ENCODE measurements around the gene PPFIBP2.

PPFIBP2 gene

DNA sequence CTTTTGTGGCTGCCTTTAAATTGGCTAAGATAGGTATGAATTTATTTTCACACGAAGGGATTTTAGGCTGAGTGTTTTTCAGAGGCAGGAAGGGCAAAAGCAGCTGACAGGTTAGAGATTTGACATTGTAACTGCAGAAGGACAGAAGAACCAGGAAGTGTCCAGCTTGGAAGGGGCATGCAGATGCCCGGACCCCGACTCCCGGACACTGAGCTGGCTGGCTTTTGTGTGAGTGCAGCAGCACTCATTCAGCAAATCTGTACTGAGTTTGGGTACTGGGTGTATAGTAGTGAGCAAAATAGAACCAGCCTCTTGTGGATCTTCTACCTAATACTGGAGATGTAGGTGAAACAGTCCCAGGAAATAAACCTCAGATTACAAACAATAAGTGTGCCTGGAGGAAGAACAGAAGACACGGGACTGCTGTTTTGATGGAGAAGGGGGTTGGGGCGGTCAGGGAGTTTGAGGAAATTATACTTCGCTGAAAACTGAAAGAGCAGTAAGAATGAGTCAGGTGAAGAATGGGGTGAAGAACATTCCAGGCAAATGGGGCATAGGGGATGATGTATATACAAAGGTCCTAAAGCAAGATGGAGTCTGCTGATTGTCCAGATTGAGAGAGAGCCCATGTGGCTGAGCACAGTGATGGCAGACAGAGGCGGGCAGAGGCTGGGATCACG lies 64.6 kb downstream of the PPFIBP2 start:
- CTCF ChIA-PET = interaction anchor here (0.9 kb wide), 1 partner anchor 14 kb away, joined by 3 read pairs; no protein-coding TSS in a partner anchor
- Histone ChIP-seq H3K36me3 (ENCODE audit: control insufficient read depth in 2 of 2, insufficient read depth in 1 of 2, low read length in 2 of 2) (no peaks in the 10 kb centered on the region), H3K4me1 (ENCODE audit: control insufficient read depth, insufficient read depth, low read length) (no peaks in the 10 kb centered on the region), H3K27ac (ENCODE audit: extremely low read depth, low read depth, low read length) (no peak overlapping the region), H3K9me3 (ENCODE audit: control insufficient read depth, insufficient read depth, low read depth, low read length) (no peaks in the 10 kb centered on the region), H3K4me3 (ENCODE audit: low read depth, low read length) (no peak overlapping the region)
- no peak for TF ChIP-seq ZXDB (tag by site-specific recombination; IDR thresholded peaks at IDR 0.05)
- no peak for TF ChIP-seq GLIS2 (tag by site-specific recombination; IDR thresholded peaks at IDR 0.05)
- no peak for TF ChIP-seq ZNF266 (tag by site-specific recombination; IDR thresholded peaks at IDR 0.05; ENCODE audit: low read depth)
- TF ChIP-seq, protein P1, sequence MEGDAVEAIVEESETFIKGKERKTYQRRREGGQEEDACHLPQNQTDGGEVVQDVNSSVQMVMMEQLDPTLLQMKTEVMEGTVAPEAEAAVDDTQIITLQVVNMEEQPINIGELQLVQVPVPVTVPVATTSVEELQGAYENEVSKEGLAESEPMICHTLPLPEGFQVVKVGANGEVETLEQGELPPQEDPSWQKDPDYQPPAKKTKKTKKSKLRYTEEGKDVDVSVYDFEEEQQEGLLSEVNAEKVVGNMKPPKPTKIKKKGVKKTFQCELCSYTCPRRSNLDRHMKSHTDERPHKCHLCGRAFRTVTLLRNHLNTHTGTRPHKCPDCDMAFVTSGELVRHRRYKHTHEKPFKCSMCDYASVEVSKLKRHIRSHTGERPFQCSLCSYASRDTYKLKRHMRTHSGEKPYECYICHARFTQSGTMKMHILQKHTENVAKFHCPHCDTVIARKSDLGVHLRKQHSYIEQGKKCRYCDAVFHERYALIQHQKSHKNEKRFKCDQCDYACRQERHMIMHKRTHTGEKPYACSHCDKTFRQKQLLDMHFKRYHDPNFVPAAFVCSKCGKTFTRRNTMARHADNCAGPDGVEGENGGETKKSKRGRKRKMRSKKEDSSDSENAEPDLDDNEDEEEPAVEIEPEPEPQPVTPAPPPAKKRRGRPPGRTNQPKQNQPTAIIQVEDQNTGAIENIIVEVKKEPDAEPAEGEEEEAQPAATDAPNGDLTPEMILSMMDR (tag by site-specific recombination; IDR thresholded peaks at IDR 0.05) = no peak
- no peak for TF ChIP-seq ZNF558 (tag by site-specific recombination; IDR thresholded peaks at IDR 0.05)
- TF ChIP-seq, protein P2, sequence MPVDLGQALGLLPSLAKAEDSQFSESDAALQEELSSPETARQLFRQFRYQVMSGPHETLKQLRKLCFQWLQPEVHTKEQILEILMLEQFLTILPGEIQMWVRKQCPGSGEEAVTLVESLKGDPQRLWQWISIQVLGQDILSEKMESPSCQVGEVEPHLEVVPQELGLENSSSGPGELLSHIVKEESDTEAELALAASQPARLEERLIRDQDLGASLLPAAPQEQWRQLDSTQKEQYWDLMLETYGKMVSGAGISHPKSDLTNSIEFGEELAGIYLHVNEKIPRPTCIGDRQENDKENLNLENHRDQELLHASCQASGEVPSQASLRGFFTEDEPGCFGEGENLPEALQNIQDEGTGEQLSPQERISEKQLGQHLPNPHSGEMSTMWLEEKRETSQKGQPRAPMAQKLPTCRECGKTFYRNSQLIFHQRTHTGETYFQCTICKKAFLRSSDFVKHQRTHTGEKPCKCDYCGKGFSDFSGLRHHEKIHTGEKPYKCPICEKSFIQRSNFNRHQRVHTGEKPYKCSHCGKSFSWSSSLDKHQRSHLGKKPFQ (tag by site-specific recombination; IDR thresholded peaks at IDR 0.05) = no peak
- no peak for TF ChIP-seq KLF16 (tag by site-specific recombination; IDR thresholded peaks at IDR 0.05)
- no peak for TF ChIP-seq ZNF423 (tag by site-specific recombination; IDR thresholded peaks at IDR 0.05)
- TF ChIP-seq ZNF221 (tag by site-specific recombination; IDR thresholded peaks at IDR 0.05; ENCODE audit: borderline replicate concordance) = no peak
- TF ChIP-seq BCL11A (tag by site-specific recombination; IDR thresholded peaks at IDR 0.05; ENCODE audit: low read depth) = no peak
- TF ChIP-seq ZNF274 (IDR thresholded peaks at IDR 0.05; ENCODE audit: low read length) = no peak
- TF ChIP-seq ZNF274 (tag by site-specific recombination; IDR thresholded peaks at IDR 0.05; ENCODE audit: borderline replicate concordance) = no peak
- TF ChIP-seq, protein P3, sequence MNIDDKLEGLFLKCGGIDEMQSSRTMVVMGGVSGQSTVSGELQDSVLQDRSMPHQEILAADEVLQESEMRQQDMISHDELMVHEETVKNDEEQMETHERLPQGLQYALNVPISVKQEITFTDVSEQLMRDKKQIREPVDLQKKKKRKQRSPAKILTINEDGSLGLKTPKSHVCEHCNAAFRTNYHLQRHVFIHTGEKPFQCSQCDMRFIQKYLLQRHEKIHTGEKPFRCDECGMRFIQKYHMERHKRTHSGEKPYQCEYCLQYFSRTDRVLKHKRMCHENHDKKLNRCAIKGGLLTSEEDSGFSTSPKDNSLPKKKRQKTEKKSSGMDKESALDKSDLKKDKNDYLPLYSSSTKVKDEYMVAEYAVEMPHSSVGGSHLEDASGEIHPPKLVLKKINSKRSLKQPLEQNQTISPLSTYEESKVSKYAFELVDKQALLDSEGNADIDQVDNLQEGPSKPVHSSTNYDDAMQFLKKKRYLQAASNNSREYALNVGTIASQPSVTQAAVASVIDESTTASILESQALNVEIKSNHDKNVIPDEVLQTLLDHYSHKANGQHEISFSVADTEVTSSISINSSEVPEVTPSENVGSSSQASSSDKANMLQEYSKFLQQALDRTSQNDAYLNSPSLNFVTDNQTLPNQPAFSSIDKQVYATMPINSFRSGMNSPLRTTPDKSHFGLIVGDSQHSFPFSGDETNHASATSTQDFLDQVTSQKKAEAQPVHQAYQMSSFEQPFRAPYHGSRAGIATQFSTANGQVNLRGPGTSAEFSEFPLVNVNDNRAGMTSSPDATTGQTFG (tag by site-specific recombination; IDR thresholded peaks at IDR 0.05; ENCODE audit: borderline replicate concordance) = no peak
- TF ChIP-seq ZNF114 (tag by site-specific recombination; IDR thresholded peaks at IDR 0.05) = no peak
- TF ChIP-seq ZNF394 (tag by site-specific recombination; IDR thresholded peaks at IDR 0.05; ENCODE audit: borderline replicate concordance) = no peak
- TF ChIP-seq, protein P4, sequence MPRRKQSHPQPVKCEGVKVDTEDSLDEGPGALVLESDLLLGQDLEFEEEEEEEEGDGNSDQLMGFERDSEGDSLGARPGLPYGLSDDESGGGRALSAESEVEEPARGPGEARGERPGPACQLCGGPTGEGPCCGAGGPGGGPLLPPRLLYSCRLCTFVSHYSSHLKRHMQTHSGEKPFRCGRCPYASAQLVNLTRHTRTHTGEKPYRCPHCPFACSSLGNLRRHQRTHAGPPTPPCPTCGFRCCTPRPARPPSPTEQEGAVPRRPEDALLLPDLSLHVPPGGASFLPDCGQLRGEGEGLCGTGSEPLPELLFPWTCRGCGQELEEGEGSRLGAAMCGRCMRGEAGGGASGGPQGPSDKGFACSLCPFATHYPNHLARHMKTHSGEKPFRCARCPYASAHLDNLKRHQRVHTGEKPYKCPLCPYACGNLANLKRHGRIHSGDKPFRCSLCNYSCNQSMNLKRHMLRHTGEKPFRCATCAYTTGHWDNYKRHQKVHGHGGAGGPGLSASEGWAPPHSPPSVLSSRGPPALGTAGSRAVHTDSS (tag by site-specific recombination; IDR thresholded peaks at IDR 0.05) = no peak
- TF ChIP-seq, protein P5, sequence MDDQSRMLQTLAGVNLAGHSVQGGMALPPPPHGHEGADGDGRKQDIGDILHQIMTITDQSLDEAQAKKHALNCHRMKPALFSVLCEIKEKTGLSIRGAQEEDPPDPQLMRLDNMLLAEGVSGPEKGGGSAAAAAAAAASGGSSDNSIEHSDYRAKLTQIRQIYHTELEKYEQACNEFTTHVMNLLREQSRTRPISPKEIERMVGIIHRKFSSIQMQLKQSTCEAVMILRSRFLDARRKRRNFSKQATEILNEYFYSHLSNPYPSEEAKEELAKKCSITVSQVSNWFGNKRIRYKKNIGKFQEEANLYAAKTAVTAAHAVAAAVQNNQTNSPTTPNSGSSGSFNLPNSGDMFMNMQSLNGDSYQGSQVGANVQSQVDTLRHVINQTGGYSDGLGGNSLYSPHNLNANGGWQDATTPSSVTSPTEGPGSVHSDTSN (CRISPR knock-in tag; IDR thresholded peaks at IDR 0.05) = no peak
- TF ChIP-seq ZSCAN16 (tag by site-specific recombination; IDR thresholded peaks at IDR 0.05) = no peak
- TF ChIP-seq, protein P6, sequence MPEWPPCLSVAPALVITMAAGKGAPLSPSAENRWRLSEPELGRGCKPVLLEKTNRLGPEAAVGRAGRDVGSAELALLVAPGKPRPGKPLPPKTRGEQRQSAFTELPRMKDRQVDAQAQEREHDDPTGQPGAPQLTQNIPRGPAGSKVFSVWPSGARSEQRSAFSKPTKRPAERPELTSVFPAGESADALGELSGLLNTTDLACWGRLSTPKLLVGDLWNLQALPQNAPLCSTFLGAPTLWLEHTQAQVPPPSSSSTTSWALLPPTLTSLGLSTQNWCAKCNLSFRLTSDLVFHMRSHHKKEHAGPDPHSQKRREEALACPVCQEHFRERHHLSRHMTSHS (tag by site-specific recombination; IDR thresholded peaks at IDR 0.05) = no peak
- POLR2A ChIA-PET = interaction anchor here (0.7 kb wide), 1 partner anchor 89 kb away, joined by 3 read pairs; no protein-coding TSS in a partner anchor

All from HEK293 (cell line).